ENCODE results near the gene SNRNP70. TPM values are rescaled to one million over a fixed set of nuclear protein-coding genes. Genes with fewer than 3 reads are reported as not detected.

Gene SNRNP70
- total and polyA plus RNA-seq, 2 donors (not counting 1 experiment from before 2014, with no cell fraction given): 72.2 to 142 TPM

GRCh38 chr19:49064768-49065611, 20.3 kb upstream of the SNRNP70 start, which contains the start of gene NTF4:
Gene NTF4, minus strand, starts transcription at chr19:49064818. Its CDS starts 2,821 bp downstream, at chr19:49061997.
- no peaks in the 10 kb centered on the region for H3K9me3 ChIP-seq (ENCODE audit: control insufficient read depth, insufficient read depth, low read depth, low read length)
- H4K20me1 ChIP-seq (ENCODE audit: control insufficient read depth, extremely low read depth, insufficient read depth, low read length): no peaks in the 10 kb centered on the region
- no peak within 1 kb of the TSS for H3K9ac ChIP-seq (ENCODE audit: insufficient read depth, low read length)
- H3K4me3 ChIP-seq (replicated peaks in 1 of 4; ENCODE audit: control extremely low read depth in 1 of 4, insufficient read depth in 1 of 4, low read depth in 3 of 4, low read length in 4 of 4): no peak within 1 kb of the TSS
- no peaks in the 10 kb centered on the region for H3K36me3 ChIP-seq (ENCODE audit: control insufficient read depth, insufficient read depth, low read length)
- no peak within 1 kb of the TSS for H3K27ac ChIP-seq (ENCODE audit: insufficient read depth, low read length)
- H3K4me1 ChIP-seq (ENCODE audit: control insufficient read depth, extremely low read depth, insufficient read depth, low read length): no peaks in the 10 kb centered on the region
- H3K27me3 ChIP-seq (ENCODE audit: control insufficient read depth, insufficient read depth, low read length): peaks cover 31% of the 10 kb centered on the region
- H2AFZ ChIP-seq (ENCODE audit: low read length): no peak within 1 kb of the TSS
- no peaks in the 10 kb centered on the region for H3K79me2 ChIP-seq (ENCODE audit: control insufficient read depth, insufficient read depth, low read length)
- TF ChIP-seq CTCF (conservative IDR thresholded peaks at IDR 0.05 in 1 of 2, IDR thresholded peaks at IDR 0.05 in 1 of 2; ENCODE audit: low read depth in 1 of 2, low read length in 2 of 2): no peak
- no peak for TF ChIP-seq EZH2 (IDR thresholded peaks at IDR 0.05; ENCODE audit: low read length, missing control alignments)
- peak in 1 of 2 donors; percentile 41 for DNase-seq (ENCODE audit: low read depth in 2 of 2)
- H3K4me2 ChIP-seq (ENCODE audit: extremely low read depth, insufficient read depth, low read length): no peak within 1 kb of the TSS

GRCh38 chr19:49065905-49066512, 19.2 kb upstream of the SNRNP70 start:
- Histone ChIP-seq H3K27me3 (ENCODE audit: control insufficient read depth, insufficient read depth, low read length) (peaks cover 36% of the 10 kb centered on the region), H3K4me2 (ENCODE audit: extremely low read depth, insufficient read depth, low read length) (no peak overlapping the region), H4K20me1 (ENCODE audit: control insufficient read depth, extremely low read depth, insufficient read depth, low read length) (no peaks in the 10 kb centered on the region), H3K9ac (ENCODE audit: insufficient read depth, low read length) (no peak overlapping the region), H2AFZ (ENCODE audit: low read length) (no peak overlapping the region), H3K4me3 (replicated peaks in 1 of 4; ENCODE audit: control extremely low read depth in 1 of 4, insufficient read depth in 1 of 4, low read depth in 3 of 4, low read length in 4 of 4) (no peak overlapping the region), H3K79me2 (ENCODE audit: control insufficient read depth, insufficient read depth, low read length) (no peaks in the 10 kb centered on the region), H3K4me1 (ENCODE audit: control insufficient read depth, extremely low read depth, insufficient read depth, low read length) (no peaks in the 10 kb centered on the region), H3K27ac (ENCODE audit: insufficient read depth, low read length) (no peak overlapping the region), H3K9me3 (ENCODE audit: control insufficient read depth, insufficient read depth, low read depth, low read length) (no peaks in the 10 kb centered on the region), H3K36me3 (ENCODE audit: control insufficient read depth, insufficient read depth, low read length) (no peaks in the 10 kb centered on the region)
- DNase-seq (ENCODE audit: low read depth in 2 of 2): no peak
- no peak for TF ChIP-seq EZH2 (IDR thresholded peaks at IDR 0.05; ENCODE audit: low read length, missing control alignments)
- no peak for TF ChIP-seq CTCF (conservative IDR thresholded peaks at IDR 0.05 in 1 of 2, IDR thresholded peaks at IDR 0.05 in 1 of 2; ENCODE audit: low read depth in 1 of 2, low read length in 2 of 2)

GRCh38 chr19:49067554-49067953, 17.7 kb upstream of the SNRNP70 start:
- Histone ChIP-seq H3K4me2 (ENCODE audit: extremely low read depth, insufficient read depth, low read length) (no peak overlapping the region), H3K36me3 (ENCODE audit: control insufficient read depth, insufficient read depth, low read length) (no peaks in the 10 kb centered on the region), H3K27ac (ENCODE audit: insufficient read depth, low read length) (no peak overlapping the region), H3K79me2 (ENCODE audit: control insufficient read depth, insufficient read depth, low read length) (no peaks in the 10 kb centered on the region), H4K20me1 (ENCODE audit: control insufficient read depth, extremely low read depth, insufficient read depth, low read length) (no peaks in the 10 kb centered on the region), H3K4me3 (replicated peaks in 1 of 4; ENCODE audit: control extremely low read depth in 1 of 4, insufficient read depth in 1 of 4, low read depth in 3 of 4, low read length in 4 of 4) (no peak overlapping the region), H3K27me3 (ENCODE audit: control insufficient read depth, insufficient read depth, low read length) (peaks cover 42% of the 10 kb centered on the region), H3K9ac (ENCODE audit: insufficient read depth, low read length) (no peak overlapping the region), H3K9me3 (ENCODE audit: control insufficient read depth, insufficient read depth, low read depth, low read length) (no peaks in the 10 kb centered on the region), H2AFZ (ENCODE audit: low read length) (no peak overlapping the region), H3K4me1 (ENCODE audit: control insufficient read depth, extremely low read depth, insufficient read depth, low read length) (no peaks in the 10 kb centered on the region)
- TF ChIP-seq EZH2 (IDR thresholded peaks at IDR 0.05; ENCODE audit: low read length, missing control alignments) (no peak), CTCF (conservative IDR thresholded peaks at IDR 0.05 in 1 of 2, IDR thresholded peaks at IDR 0.05 in 1 of 2; ENCODE audit: low read depth in 1 of 2, low read length in 2 of 2) (no peak)
- DNase-seq (ENCODE audit: low read depth in 2 of 2): no peak
